Measurements from ENCODE around the gene ARHGAP31. TPM values are rescaled to one million over a fixed set of nuclear protein-coding genes. Genes with fewer than 3 reads are reported as not detected.
A peak's percentile ranks its signal among the peaks of the same experiment; 100 is the strongest.
"Not testable (repeated sequence)": the region's sequence is repeated elsewhere in the genome, so short reads cannot be mapped to it uniquely, and the experiment has no call there.

Gene ARHGAP31
- total RNA-seq, 1 donor from 2014 or later, result 23.7 TPM

GRCh38 chr3:119305286-119305685 lies 11.1 kb downstream of the ARHGAP31 start:
- Mint-ChIP-seq H3K4me1 (peaks cover 40% of the 10 kb centered on the region), H3K9me3 (no peaks in the 10 kb centered on the region), H3K36me3 (ENCODE audit: low read depth) (peaks cover 3% of the 10 kb centered on the region), H3K4me3 (no peak overlapping the region), H3K27me3 (no peaks in the 10 kb centered on the region), H3K27ac (no peak overlapping the region)
- intact Hi-C loops (cut with micrococcal nuclease), result no loop called here
- CTCF ChIA-PET, result interaction anchor here (0.9 kb wide), 1 partner anchor 9 kb away, joined by 3 read pairs; no protein-coding TSS in a partner anchor
- no peak for TF ChIP-seq CTCF (IDR thresholded peaks at IDR 0.05)
- ATAC-seq (ENCODE audit: low read depth) (no peak), DNase-seq (no peak)
- POLR2A ChIA-PET, result interaction anchor here (0.6 kb wide), 1 partner anchor 62 kb away, joined by 3 read pairs; no protein-coding TSS in a partner anchor

GRCh38 chr3:119306378-119306777 lies 12.2 kb downstream of the ARHGAP31 start:
- H3K4me1 Mint-ChIP-seq, result peaks cover 35% of the 10 kb centered on the region
- CTCF ChIA-PET; H3K27ac Mint-ChIP-seq; DNase-seq; H3K27me3 Mint-ChIP-seq; intact Hi-C loops (cut with micrococcal nuclease); H3K36me3 Mint-ChIP-seq (ENCODE audit: low read depth); ATAC-seq (ENCODE audit: low read depth); POLR2A ChIA-PET; H3K9me3 Mint-ChIP-seq; H3K4me3 Mint-ChIP-seq: not testable (repeated sequence)

- Mint-ChIP-seq H3K4me1 (peaks cover 18% of the 10 kb centered on the region), H3K36me3 (ENCODE audit: low read depth) (peaks cover 13% of the 10 kb centered on the region), H3K27ac (peak overlapping the region; percentile 31), H3K27me3 (no peaks in the 10 kb centered on the region), H3K9me3 (no peaks in the 10 kb centered on the region), H3K4me3 (no peak overlapping the region)
- intact Hi-C loops (cut with micrococcal nuclease), result no loop called here
- ChIA-PET POLR2A (interaction anchor here (0.6 kb wide), 1 partner anchor 1487 kb away, joined by 3 read pairs; no protein-coding TSS in a partner anchor), CTCF (no interaction called here)
- ATAC-seq (ENCODE audit: low read depth) (no peak), DNase-seq (no peak)
- TF ChIP-seq CTCF (IDR thresholded peaks at IDR 0.05), result no peak
Observed at GRCh38 chr3:119308355-119308754, 14.2 kb downstream of the ARHGAP31 start.

- intact Hi-C loops (cut with micrococcal nuclease), result no loop called here
- Mint-ChIP-seq H3K27me3 (no peaks in the 10 kb centered on the region), H3K4me3 (no peak overlapping the region), H3K36me3 (ENCODE audit: low read depth) (peaks cover 20% of the 10 kb centered on the region), H3K27ac (no peak overlapping the region), H3K9me3 (no peaks in the 10 kb centered on the region), H3K4me1 (peaks cover 8% of the 10 kb centered on the region)
- ChIA-PET CTCF (no interaction called here), POLR2A (no interaction called here)
- DNase-seq (no peak), ATAC-seq (ENCODE audit: low read depth) (no peak)
- TF ChIP-seq CTCF (IDR thresholded peaks at IDR 0.05), result no peak
Observed at GRCh38 chr3:119309591-119309990, 15.4 kb downstream of the ARHGAP31 start.

- Mint-ChIP-seq H3K4me3 (no peak overlapping the region), H3K36me3 (ENCODE audit: low read depth) (peaks cover 20% of the 10 kb centered on the region), H3K27me3 (no peaks in the 10 kb centered on the region), H3K4me1 (peaks cover 7% of the 10 kb centered on the region), H3K9me3 (no peaks in the 10 kb centered on the region), H3K27ac (no peak overlapping the region)
- ATAC-seq (ENCODE audit: low read depth), result no peak
- ChIA-PET POLR2A (no interaction called here), CTCF (no interaction called here)
- no peak for TF ChIP-seq CTCF (IDR thresholded peaks at IDR 0.05)
- DNase-seq, result no peak
- intact Hi-C loops (cut with micrococcal nuclease), result no loop called here
Observed at GRCh38 chr3:119310071-119310470, 15.9 kb downstream of the ARHGAP31 start.
